HFF-Myc (cell line): ENCODE results near the gene ZMIZ1.

Experiments
- DNase-seq: peaks from one replicate; pipeline ENCODE4 v3.0.0-alpha.2; 2011; ENCODE audit warnings: low read depth; ENCODE audit errors: extremely low read depth
- H3K4me3 ChIP-seq: replicated peaks from 2 replicates; pipeline ENCODE4 v1.5.1; 2011; ENCODE audit warnings: low read depth, mild to moderate bottlenecking, control low read depth, low read length
- TF ChIP-seq, protein P1 (sequence below): IDR thresholded peaks from 2 replicates; pipeline ENCODE4 v1.5.1; 2012; ENCODE audit warnings: mild to moderate bottlenecking, low read depth, low read length, control low read depth; ENCODE audit errors: missing control alignments

ZMIZ1 gene

DNA sequence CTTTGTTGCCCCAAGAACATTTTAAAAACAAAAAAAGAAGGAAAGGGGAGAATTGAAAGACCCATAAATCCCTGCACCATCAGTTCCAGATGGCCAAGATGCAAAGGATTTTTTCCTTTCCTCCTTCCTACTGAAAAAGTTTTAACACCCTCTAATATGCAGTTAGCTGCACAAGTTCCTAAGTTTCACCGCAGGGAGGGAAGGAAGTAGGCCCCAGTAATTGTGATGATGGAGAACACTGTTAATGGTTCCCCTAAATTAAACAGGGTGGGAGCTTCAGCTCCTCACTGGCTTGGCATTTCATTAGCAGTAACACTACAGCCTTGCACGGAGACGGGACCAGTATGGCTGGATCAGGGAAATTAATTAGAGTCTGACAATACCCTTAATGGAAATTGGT is 214.8 kb downstream of the ZMIZ1 start:
- H3K4me3 ChIP-seq = no peak overlapping the region
- TF ChIP-seq, protein P1, sequence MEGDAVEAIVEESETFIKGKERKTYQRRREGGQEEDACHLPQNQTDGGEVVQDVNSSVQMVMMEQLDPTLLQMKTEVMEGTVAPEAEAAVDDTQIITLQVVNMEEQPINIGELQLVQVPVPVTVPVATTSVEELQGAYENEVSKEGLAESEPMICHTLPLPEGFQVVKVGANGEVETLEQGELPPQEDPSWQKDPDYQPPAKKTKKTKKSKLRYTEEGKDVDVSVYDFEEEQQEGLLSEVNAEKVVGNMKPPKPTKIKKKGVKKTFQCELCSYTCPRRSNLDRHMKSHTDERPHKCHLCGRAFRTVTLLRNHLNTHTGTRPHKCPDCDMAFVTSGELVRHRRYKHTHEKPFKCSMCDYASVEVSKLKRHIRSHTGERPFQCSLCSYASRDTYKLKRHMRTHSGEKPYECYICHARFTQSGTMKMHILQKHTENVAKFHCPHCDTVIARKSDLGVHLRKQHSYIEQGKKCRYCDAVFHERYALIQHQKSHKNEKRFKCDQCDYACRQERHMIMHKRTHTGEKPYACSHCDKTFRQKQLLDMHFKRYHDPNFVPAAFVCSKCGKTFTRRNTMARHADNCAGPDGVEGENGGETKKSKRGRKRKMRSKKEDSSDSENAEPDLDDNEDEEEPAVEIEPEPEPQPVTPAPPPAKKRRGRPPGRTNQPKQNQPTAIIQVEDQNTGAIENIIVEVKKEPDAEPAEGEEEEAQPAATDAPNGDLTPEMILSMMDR = no peak
- no peak for DNase-seq

DNA sequence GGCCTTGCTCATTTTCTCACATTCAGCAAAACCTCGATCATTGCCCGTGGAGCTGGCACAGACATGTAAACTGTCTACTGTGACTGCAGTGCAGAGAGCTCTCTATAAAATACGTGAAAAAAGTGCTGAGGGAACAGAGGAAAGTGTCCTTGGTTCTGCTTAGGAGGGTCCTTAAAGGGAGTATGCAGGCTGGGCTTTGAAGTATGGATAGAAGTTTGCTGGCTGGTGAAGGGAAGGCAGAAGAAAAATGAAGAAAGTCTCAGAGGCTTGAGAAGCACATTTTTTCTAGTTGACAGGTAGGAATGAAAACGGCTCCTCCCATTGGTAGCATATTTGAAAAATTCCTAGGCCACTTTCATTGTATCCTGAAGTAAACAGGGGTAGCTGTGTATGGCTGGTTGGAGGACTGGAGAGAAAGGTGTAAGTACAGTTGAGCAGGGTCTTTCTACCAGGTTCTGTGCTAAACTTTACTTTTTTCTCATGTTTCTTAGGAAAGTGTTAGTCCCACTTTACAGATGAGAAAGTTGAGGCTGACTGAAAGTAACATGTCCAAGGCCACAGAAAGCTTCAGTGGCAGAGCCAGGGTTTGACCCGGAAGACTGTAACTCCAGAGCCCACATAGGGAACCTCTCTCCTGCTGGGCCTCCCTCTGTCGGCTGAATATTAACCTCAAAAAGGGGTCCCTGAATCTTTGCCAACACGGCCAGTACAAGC is 215.5 kb downstream of the ZMIZ1 start:
- H3K4me3 ChIP-seq = no peak overlapping the region
- DNase-seq = no peak
- TF ChIP-seq, protein P1 = no peak

DNA sequence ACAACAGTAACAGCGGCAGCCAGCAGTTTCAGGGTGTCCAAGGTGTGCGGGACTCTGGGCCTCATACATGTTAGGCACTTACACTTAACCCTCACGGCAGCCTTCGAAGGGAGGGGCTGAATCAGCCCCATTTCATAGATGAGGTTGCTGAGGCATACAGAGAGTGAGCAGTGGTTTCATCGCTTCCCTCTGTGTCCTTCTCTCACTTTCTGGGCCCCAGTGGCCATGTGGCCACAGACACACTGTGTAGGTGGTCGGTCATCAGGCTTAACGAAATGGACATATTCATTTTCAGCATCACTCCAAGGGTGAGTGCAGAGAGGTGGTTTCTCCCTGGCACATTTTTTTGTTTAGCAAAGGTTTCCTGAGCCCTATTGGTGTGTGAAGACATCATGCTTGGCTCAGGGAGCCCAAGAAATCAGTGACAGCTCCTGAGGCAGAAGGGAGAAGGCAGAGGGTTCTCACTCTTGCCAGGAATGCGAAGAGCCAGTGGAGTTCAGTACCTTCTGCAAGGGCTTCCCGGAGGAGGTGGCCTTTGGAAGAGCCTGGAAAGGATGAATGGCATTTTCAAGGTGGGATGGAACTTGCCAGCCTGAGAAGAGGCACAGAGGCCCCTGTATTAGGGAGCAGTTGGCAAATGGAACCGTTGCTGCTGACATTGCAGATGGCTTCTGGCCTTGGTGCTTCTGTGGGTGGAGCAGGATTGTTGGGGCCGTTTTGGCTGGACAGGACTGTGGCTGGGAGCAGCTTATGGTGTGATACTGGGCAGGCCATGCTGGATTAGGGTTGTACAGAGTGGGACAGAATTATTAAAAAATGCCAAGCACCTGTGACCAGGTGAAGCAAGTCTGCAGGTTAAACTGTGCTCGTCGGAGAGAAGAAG is 216.8 kb downstream of the ZMIZ1 start:
- no peak for DNase-seq
- no peak overlapping the region for H3K4me3 ChIP-seq
- TF ChIP-seq, protein P1 = no peak

DNA sequence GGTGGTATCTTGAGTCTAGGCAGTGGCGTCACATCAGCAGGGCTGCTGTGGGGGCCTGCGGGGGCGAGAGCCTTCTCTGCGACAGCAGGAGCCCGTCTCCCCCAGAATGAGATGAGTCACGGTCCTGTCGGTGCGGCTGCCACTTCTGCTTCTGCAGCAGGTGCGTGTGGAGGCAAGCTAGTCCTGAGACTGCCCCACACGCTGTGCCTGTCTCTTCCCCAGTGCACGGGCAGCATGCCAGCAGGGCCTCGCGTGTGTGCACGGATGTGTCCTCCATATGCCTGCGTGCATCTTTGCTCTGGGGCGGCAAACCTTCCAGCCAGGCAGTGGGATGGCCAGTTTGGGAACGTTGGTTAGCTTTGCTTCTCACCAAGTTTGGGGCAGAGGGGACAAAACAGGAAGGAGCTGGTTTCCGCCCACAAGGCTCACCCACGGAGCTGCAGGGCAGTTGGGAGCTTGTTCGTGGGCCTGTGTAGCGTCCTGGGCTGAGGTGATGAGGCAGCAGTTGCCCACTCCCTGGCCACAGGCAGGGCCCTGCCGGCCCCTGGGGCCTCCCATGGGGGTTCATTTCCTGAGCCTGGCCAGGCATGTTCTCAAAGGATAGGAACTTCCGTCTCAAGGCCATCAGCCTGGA is 217.7 kb downstream of the ZMIZ1 start:
- TF ChIP-seq, protein P1 = no peak
- no peak overlapping the region for H3K4me3 ChIP-seq
- DNase-seq = no peak

DNA sequence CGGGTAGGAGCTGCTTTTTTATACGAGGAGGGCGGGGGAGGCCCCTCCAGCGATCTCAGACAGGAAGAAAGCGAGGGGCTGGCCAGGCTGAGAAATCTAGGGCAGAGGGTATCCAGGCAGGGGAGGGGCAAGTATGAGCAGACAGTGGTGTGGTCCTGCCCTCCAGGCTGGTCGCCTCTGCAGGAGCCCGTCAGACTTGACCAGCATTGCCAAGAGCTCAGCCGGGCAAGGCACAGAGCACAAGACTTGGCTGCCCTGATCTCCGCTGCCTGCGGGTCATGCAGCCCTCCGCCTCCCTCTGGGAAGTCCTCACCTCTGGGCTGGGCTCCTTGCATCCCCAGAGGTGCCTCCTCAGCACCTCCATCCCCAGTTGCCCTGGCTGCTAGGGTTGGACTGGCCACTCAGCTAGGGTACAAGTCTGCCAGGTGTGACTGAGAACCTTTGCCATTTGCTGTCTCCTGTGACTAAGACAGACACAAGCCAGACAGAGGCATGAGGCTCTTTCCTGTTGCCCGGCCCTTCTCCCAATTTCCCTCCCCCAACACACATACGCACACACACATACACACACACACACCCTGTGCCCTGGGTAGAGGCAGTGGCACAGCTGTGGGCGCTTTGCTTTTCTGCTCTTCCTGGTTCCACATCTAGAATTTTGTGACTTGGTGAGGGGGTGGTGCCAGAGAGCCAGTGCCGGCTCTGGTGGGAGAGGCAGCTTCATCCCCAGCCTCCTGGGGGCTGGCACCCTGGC is 219.4 kb downstream of the ZMIZ1 start:
- TF ChIP-seq, protein P1 = no peak
- no peak for DNase-seq
- H3K4me3 ChIP-seq = no peak overlapping the region

DNA sequence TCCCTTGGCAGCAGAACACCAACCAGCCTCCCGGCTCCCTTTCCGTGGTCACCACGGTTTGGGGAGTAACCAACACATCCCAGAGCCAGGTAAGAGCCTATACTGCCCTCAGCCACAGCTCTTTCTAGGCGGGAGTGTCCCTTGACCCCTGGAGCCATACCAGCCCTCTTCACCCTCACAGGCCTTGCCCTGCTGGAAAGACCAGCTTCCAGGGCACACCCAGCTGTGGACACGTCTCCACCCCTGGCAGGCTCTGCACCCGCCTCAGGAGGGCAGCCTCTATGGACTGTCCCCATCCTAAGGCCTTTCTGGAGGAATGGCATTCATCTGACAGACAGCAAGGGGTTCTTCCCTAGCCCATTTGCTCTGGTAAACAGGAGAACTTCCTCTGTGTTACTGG is 221.0 kb downstream of the ZMIZ1 start:
- no peak for DNase-seq
- H3K4me3 ChIP-seq = no peak overlapping the region
- TF ChIP-seq, protein P1 = no peak
